ENCODE measurements around the gene CTXND1. TPM values are rescaled to one million over a fixed set of nuclear protein-coding genes. Genes with fewer than 3 reads are reported as not detected.

Gene CTXND1
- total and polyA plus RNA-seq, 12 donors, result 0.11 to 8.3 (median 1.8) TPM

DNA sequence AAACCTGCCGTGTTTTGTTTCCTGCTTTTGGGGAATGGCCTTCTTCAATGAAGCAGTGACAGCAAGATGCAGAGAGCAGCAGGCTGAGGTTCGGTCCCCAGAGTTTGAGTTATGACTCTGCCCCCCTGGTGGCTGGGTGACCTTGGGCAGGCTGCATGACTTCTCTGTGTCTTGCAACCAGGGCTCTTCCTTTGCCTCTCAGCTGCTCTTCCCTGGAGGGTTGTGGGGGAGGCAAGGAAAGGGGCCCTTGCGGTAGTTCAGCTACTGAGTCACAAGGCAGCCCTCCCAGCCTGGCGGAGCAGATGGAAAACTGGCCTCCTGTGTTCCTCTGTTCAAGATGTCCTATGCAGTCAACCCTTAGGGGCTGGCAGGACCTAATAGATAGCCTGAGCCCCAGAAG is 17.1 kb downstream of the CTXND1 start:
- ATAC-seq (no peak), DNase-seq (no peak)
- peaks cover 0 to 48% (median 18%) of the 10 kb centered on the region in 7 donors for H3K27me3 ChIP-seq
- 58 to 61% methylated on average over 4 of the region's 4 CpGs for WGBS, 2 donors
- H3K36me3 ChIP-seq, result no peaks in the 10 kb centered on the region
- no peaks in the 10 kb centered on the region for H3K9me3 ChIP-seq
- no peaks in the 10 kb centered on the region for H3K4me1 ChIP-seq
- intact Hi-C loops (cut with DNase I), result no loop called here
- H3K27ac ChIP-seq, result no peak overlapping the region
- no peak overlapping the region for H3K4me3 ChIP-seq
- TF ChIP-seq, protein P1, sequence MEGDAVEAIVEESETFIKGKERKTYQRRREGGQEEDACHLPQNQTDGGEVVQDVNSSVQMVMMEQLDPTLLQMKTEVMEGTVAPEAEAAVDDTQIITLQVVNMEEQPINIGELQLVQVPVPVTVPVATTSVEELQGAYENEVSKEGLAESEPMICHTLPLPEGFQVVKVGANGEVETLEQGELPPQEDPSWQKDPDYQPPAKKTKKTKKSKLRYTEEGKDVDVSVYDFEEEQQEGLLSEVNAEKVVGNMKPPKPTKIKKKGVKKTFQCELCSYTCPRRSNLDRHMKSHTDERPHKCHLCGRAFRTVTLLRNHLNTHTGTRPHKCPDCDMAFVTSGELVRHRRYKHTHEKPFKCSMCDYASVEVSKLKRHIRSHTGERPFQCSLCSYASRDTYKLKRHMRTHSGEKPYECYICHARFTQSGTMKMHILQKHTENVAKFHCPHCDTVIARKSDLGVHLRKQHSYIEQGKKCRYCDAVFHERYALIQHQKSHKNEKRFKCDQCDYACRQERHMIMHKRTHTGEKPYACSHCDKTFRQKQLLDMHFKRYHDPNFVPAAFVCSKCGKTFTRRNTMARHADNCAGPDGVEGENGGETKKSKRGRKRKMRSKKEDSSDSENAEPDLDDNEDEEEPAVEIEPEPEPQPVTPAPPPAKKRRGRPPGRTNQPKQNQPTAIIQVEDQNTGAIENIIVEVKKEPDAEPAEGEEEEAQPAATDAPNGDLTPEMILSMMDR (IDR thresholded peaks at IDR 0.05), result peak in 7 of 9 donors; percentile 16 to 48 (median 25)

DNA sequence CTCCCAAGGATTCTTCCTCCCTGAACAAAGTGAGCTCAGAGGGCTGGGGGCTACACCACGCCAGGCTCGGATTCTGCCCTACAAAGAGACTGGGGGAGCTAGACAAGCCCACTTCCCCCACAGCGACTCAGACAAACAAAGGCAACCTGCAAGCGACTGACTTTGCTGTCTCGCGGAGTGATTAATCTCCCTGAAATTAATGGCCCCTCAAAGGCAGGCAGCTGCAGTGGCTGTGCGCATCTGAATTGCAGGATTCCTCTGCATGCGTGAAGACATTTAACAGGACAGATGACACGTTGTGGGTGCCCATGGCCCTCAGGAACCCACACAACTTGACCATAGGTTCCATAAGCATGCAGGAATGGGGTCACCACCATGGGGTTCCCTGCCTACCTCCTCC is 18.4 kb downstream of the CTXND1 start:
- Histone ChIP-seq H3K36me3 (no peaks in the 10 kb centered on the region), H3K4me1 (no peaks in the 10 kb centered on the region), H3K9me3 (no peaks in the 10 kb centered on the region), H3K27ac (no peak overlapping the region), H3K27me3 (peaks cover 0 to 45% (median 20%) of the 10 kb centered on the region in 7 donors), H3K4me3 (no peak overlapping the region)
- DNase-seq, result no peak
- WGBS, 2 donors, result 66 to 75% methylated on average over 9 of the region's 9 CpGs
- intact Hi-C loops (cut with DNase I), result no loop called here
- TF ChIP-seq, protein P1 (IDR thresholded peaks at IDR 0.05), result no peak
- no peak for ATAC-seq

DNA sequence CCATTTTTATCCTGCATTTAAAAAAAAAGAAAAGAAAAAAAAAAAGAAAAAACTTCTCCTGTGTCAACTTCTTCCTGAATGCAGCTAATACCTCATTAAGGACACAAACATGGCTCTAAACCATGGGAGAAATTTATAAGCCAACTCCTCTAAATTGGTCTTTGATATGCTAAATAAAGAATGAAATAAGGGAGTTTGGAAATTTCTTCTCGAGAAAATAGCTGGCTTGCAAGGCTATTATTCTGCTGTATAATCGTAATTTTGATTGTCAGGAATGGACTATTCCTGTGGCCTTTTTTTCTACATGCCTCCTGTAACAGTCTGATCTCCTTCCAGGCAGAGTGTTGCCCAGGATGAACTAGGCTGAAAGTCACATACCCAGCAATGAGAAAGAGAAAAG is 20.6 kb downstream of the CTXND1 start:
- no peak overlapping the region for H3K27ac ChIP-seq
- TF ChIP-seq, protein P1 (IDR thresholded peaks at IDR 0.05), result no peak
- H3K27me3 ChIP-seq, result peaks cover 0 to 54% (median 24%) of the 10 kb centered on the region in 7 donors
- H3K36me3 ChIP-seq, result no peaks in the 10 kb centered on the region
- intact Hi-C loops (cut with DNase I), result no loop called here
- no peaks in the 10 kb centered on the region for H3K9me3 ChIP-seq
- no peak for ATAC-seq
- WGBS, 2 donors, result 64 to 82% methylated on average over 2 of the region's 2 CpGs
- no peaks in the 10 kb centered on the region for H3K4me1 ChIP-seq
- no peak overlapping the region for H3K4me3 ChIP-seq
- no peak for DNase-seq

DNA sequence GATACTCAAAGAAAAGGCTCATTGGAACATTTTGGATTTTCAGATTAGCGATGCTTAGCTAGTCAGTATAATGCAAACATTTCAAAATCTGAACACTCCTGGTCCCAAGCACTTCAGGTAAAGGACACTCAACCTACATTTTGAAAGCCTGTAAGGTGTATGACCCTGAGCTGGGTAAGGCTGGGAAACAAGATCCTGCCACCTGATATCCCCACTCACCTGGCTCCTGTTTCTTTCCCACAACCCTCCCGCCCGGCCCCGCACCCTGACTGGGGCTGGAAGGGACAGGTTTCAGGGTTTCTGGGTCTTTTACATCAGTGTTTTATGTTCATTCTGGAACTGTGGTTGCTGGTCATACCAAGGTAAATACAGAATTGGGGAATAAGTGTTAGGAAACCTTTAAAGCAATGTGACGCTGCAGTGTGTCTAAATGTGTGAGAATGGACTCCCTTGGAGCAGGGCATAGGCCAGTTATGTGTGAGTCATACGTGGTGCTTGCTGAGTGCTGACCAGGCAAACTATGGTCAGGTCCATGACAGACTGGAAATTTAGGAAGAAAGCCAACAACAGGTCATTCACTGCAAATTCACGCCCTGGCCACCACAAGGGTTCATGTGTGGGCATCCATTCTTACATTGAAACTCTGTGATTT is 22.9 kb downstream of the CTXND1 start:
- ATAC-seq, result no peak
- Histone ChIP-seq H3K27ac (no peak overlapping the region), H3K9me3 (peaks cover 0 to 3% (median 0%) of the 10 kb centered on the region in 11 donors), H3K4me3 (no peak overlapping the region), H3K36me3 (no peaks in the 10 kb centered on the region), H3K4me1 (no peaks in the 10 kb centered on the region), H3K27me3 (peaks cover 0 to 45% (median 19%) of the 10 kb centered on the region in 7 donors)
- TF ChIP-seq, protein P1 (IDR thresholded peaks at IDR 0.05), result no peak
- intact Hi-C loops (cut with DNase I), result no loop called here
- 87 to 89% methylated on average over 7 of the region's 7 CpGs for WGBS, 2 donors
- DNase-seq, result no peak
